ENCODE measurements around the gene TIAL1. TPM values are rescaled to one million over a fixed set of nuclear protein-coding genes. Genes with fewer than 3 reads are reported as not detected.
"Not testable (repeated sequence)": the region's sequence is repeated elsewhere in the genome, so short reads cannot be mapped to it uniquely, and the experiment has no call there.

TIAL1 gene
- total RNA-seq, 1 donor from 2014 or later, result 192 TPM

DNA sequence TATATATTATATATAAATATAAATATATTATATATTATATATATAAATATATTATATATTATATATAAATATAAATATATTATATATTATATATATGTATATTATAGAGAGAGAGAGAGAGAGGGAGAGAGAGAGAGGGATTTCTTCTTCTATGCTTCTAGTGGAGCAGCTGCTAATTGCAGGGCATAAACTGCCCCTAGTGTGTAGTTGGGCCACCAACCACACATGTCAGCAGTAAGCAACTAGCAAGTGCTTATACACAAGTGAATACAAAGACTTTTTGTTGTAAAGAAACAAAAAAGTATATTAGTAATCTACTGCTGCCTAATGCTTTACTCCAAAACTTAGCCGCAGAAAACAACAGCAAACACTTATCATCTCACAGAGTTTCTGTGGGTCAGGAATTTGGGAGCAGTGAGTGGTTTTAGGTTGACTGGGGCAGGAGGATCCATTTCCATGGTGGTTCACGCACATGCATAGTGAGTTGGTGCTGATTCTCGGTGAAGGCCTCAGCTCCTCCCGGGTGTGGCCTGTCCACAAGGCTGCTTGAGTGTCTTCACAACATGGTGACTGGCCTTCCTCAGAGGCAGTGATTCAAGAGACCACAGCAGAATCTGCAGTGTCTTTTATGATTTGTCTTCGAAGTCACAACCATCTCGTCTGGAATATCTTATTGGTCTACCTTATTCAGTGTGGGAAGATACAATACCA, 29.0 kb upstream of the TIAL1 start:
- H3K9me3 Mint-ChIP-seq, result no peaks in the 10 kb centered on the region
- intact Hi-C loops (cut with micrococcal nuclease), result no loop called here
- H3K27ac Mint-ChIP-seq, result no peak overlapping the region
- H3K4me3 Mint-ChIP-seq, result no peak overlapping the region
- no peak for DNase-seq (ENCODE audit: low spot score)
- no peaks in the 10 kb centered on the region for H3K36me3 Mint-ChIP-seq (ENCODE audit: low read depth)
- H3K4me1 Mint-ChIP-seq (ENCODE audit: low read depth), result peaks cover under 1% of the 10 kb centered on the region
- peaks cover 7% of the 10 kb centered on the region for H3K27me3 Mint-ChIP-seq (ENCODE audit: insufficient read depth)

DNA sequence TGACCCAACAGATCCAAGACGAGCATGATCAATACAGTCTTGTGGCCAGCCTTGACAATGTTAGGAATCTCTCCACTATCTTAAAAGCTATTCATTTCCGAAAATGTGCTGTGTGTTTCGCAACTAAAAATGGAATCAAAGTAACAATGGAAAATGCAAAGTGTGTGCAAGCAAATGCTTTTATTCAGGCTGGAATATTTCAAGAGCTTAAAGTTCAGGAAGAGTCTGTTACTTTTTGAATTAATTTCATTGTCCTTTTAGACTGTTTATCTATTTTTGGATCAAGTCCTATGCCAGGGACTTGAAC, 24.3 kb upstream of the TIAL1 start:
- Mint-ChIP-seq H3K4me3 (no peak overlapping the region), H3K4me1 (ENCODE audit: low read depth) (peaks cover 5% of the 10 kb centered on the region), H3K9me3 (no peaks in the 10 kb centered on the region), H3K27ac (no peak overlapping the region), H3K27me3 (ENCODE audit: insufficient read depth) (peaks cover 12% of the 10 kb centered on the region), H3K36me3 (ENCODE audit: low read depth) (no peaks in the 10 kb centered on the region)
- DNase-seq (ENCODE audit: low spot score), result no peak
- intact Hi-C loops (cut with micrococcal nuclease), result no loop called here

DNA sequence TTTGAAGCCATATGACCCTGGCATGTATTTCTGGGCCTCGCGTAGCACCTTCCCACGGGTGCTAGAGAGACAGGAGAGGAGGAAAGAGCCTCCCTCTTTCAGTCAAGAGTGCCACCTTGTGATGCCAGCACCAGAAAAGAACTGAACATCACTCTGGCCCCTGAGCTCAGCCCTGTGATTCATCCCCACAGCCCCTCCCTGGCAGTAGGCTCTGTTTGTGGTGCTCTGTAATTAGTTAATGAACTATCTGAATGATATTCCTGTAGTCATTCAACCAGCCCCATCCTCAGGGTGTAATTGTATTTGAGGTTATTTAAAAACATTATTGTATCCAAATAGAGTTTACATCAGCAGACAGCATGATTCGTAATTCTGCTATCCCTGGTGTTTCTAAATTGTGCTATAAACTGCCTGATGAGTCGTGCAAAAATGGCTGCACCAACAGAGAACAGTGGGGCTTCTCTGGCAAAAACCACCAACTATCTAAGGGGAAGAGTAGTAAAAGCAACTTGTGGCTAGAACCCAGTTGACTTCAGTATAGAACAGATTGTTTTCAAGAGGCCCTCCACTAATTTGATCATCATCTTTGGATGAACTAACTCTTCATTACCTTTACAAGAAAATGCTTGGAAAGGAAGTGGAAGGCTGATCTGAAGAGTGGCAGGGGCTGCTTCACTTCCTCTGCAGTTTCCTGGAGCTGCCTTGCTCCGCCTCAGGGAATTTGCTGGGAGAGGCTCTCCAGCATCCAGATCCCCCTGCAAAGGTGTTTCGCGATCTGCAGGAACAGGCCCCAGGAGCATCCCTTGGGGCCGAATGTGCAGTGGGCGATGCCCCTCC, 23.7 kb upstream of the TIAL1 start:
- no peaks in the 10 kb centered on the region for H3K9me3 Mint-ChIP-seq
- H3K36me3 Mint-ChIP-seq (ENCODE audit: low read depth), result no peaks in the 10 kb centered on the region
- no peak overlapping the region for H3K4me3 Mint-ChIP-seq
- H3K4me1 Mint-ChIP-seq (ENCODE audit: low read depth), result peaks cover 5% of the 10 kb centered on the region
- H3K27me3 Mint-ChIP-seq (ENCODE audit: insufficient read depth), result peaks cover 12% of the 10 kb centered on the region
- no peak overlapping the region for H3K27ac Mint-ChIP-seq
- intact Hi-C loops (cut with micrococcal nuclease), result no loop called here
- no peak for DNase-seq (ENCODE audit: low spot score)

DNA sequence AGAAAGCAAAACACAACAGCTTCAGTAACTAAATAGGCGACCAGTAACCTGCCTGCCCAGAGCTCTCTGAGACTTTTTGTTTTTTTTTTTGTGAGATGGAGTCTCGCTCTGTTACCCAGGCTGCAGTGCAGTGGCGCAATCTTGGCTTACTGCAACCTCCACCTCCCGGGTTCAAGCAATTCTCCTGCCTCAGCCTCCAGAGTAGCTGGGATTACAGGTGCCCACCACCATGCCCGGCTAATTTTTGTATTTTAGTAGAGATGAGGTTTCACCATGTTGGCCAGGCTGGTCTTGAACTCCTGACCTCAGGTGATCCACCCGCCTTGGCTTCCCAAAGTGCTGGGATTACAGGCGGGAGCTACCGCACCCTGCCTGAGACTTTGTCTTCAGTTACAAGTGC, 23.0 kb upstream of the TIAL1 start:
- intact Hi-C loops (cut with micrococcal nuclease); H3K9me3 Mint-ChIP-seq; H3K27ac Mint-ChIP-seq; H3K4me3 Mint-ChIP-seq; H3K36me3 Mint-ChIP-seq (ENCODE audit: low read depth); DNase-seq (ENCODE audit: low spot score); H3K4me1 Mint-ChIP-seq (ENCODE audit: low read depth): not testable (repeated sequence)
- H3K27me3 Mint-ChIP-seq (ENCODE audit: insufficient read depth), result peaks cover 12% of the 10 kb centered on the region

DNA sequence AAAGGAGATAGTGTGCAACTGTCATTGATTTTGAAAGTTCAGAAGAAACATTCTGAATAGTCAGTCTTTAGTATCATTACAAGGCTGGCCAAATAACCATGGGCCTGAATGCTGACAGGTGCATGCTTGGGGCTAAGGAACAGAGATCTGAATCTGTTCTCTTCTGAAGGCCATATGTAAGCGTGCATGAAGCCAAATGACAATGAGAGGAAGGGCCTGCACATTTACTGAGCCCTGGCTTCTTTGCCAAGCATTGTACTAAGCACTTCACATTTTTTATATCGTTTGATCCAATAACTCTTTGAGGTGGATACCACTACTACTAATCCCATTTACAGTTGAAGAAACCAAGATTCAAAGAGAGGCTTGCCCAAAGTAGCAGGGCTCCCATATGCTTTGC, 22.5 kb upstream of the TIAL1 start:
- no peak for DNase-seq (ENCODE audit: low spot score)
- intact Hi-C loops (cut with micrococcal nuclease), result no loop called here
- peaks cover 5% of the 10 kb centered on the region for H3K4me1 Mint-ChIP-seq (ENCODE audit: low read depth)
- H3K27me3 Mint-ChIP-seq (ENCODE audit: insufficient read depth), result peaks cover 12% of the 10 kb centered on the region
- no peaks in the 10 kb centered on the region for H3K36me3 Mint-ChIP-seq (ENCODE audit: low read depth)
- H3K4me3 Mint-ChIP-seq, result no peak overlapping the region
- no peaks in the 10 kb centered on the region for H3K9me3 Mint-ChIP-seq
- no peak overlapping the region for H3K27ac Mint-ChIP-seq

DNA sequence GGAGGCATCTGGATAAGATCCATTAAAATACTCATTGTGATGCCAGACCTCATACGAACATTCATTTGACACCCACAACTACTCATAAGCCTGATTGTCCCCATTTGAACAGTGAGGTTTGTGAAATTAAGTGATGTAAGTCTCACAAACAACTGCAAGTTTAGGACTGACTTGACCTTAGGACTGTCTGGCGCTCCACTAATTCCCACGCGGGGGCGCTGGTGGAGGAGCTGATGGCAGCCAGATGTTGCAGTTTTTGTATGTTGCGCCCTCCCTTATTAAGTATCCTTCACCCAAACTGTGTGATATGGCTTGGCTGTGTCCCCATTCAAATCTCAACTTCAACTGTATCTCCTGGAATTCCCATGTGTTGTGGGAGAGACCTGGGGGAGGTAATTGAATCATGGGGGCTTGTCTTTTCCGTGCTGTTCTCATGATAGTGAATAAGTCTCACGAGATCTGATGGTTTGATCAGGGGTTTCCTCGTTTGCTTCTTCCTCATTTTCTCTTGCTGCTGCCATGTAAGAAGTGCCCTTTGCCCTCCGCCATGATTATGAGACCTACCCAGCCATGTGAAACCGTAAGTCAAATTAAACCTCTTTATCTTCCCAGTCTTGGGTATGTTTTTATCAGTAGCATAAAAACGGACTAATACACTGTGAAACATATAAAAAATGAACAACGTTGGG, 20.3 kb upstream of the TIAL1 start:
- no peak for DNase-seq (ENCODE audit: low spot score)
- Mint-ChIP-seq H3K27me3 (ENCODE audit: insufficient read depth) (peaks cover 9% of the 10 kb centered on the region), H3K9me3 (no peaks in the 10 kb centered on the region), H3K27ac (no peak overlapping the region), H3K4me1 (ENCODE audit: low read depth) (peaks cover 5% of the 10 kb centered on the region), H3K4me3 (no peak overlapping the region), H3K36me3 (ENCODE audit: low read depth) (no peaks in the 10 kb centered on the region)
- intact Hi-C loops (cut with micrococcal nuclease), result no loop called here

DNA sequence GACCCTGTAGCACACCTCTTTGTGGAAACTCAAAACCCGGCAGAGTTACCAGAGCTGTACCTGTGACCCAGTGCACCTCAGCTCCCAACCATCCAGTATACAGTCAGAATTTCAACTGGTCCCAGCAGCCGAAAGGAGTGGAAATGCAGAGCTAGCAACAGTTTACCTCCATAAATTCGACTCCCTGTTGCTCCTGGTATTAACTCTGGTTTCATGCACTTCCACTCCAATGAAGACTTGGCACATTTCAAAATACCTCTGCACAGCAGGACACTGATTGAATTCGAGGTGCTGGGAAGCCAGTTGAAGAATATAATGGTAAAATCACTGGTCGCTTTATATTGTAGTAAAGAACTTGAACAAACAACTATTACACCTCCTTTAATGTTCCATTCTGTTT, 17.9 kb upstream of the TIAL1 start:
- DNase-seq (ENCODE audit: low spot score), result no peak
- peaks cover 4% of the 10 kb centered on the region for H3K9me3 Mint-ChIP-seq
- H3K4me1 Mint-ChIP-seq (ENCODE audit: low read depth), result no peaks in the 10 kb centered on the region
- no peak overlapping the region for H3K27ac Mint-ChIP-seq
- peaks cover 5% of the 10 kb centered on the region for H3K27me3 Mint-ChIP-seq (ENCODE audit: insufficient read depth)
- H3K36me3 Mint-ChIP-seq (ENCODE audit: low read depth), result no peaks in the 10 kb centered on the region
- intact Hi-C loops (cut with micrococcal nuclease), result no loop called here
- no peak overlapping the region for H3K4me3 Mint-ChIP-seq

DNA sequence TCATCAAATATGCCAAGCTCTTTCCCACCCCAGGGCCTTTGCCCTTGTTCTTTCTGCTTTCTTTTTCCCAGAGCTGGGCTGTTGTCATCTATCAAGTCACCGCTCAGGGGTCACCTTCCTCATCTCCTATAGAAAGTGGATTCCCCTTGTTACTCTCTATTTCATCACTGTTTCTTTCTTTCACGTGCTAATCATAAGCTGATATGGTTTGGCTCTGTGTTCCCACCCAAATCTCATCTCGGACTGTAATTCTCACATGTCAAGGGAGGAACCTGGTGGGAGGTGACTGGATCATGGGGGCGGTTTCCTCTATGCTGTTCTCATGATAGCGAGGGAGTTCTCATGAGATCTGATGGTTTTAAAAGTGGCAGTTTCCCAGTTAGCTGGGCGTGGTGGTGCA, 17.0 kb upstream of the TIAL1 start:
- Mint-ChIP-seq H3K9me3 (peaks cover 4% of the 10 kb centered on the region), H3K4me1 (ENCODE audit: low read depth) (no peaks in the 10 kb centered on the region), H3K27me3 (ENCODE audit: insufficient read depth) (peaks cover 5% of the 10 kb centered on the region), H3K27ac (no peak overlapping the region), H3K36me3 (ENCODE audit: low read depth) (no peaks in the 10 kb centered on the region), H3K4me3 (no peak overlapping the region)
- intact Hi-C loops (cut with micrococcal nuclease), result no loop called here
- no peak for DNase-seq (ENCODE audit: low spot score)

DNA sequence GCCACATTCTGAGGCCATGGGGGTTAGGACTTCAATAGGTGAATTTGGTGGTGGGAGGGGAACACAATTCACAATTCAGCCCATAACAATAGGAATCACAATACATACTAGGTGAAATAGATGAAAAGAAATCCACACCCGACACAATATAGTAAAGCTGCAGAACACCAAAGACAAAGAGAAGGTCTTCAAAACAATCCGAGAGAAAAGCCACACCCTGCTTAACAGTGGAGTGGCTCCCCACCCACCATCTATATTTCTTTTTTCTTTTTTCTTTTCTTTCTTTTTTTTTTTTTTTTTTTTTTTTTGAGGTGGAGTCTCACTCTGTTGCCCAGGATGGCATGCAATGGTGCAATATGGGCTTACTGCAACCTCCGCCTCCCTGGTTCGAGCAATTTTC, 14.7 kb upstream of the TIAL1 start:
- Mint-ChIP-seq H3K4me1 (ENCODE audit: low read depth) (peaks cover 4% of the 10 kb centered on the region), H3K9me3 (peaks cover 4% of the 10 kb centered on the region), H3K27ac (no peak overlapping the region), H3K36me3 (ENCODE audit: low read depth) (no peaks in the 10 kb centered on the region), H3K27me3 (ENCODE audit: insufficient read depth) (peaks cover 5% of the 10 kb centered on the region), H3K4me3 (no peak overlapping the region)
- intact Hi-C loops (cut with micrococcal nuclease), result no loop called here
- no peak for DNase-seq (ENCODE audit: low spot score)

DNA sequence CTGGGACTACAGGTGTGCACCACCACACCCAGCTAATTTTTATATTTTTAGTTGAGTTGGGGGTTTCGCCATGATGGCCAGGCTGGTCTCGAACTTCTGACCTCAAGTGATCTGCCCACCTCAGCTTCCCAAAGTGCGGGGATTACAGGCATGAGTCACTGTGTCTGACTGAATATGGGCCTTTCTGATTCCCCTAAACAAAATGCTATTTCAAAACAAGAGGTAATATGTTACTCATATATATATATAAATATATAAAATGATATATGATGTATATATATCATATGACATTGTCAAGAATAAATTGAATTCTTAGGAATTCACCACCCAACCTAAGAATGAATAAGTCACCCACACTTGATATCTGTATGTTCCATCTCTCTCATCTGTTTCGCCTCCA, 12.8 kb upstream of the TIAL1 start:
- intact Hi-C loops (cut with micrococcal nuclease), result no loop called here
- peaks cover 4% of the 10 kb centered on the region for H3K4me1 Mint-ChIP-seq (ENCODE audit: low read depth)
- H3K4me3 Mint-ChIP-seq, result no peak overlapping the region
- H3K27me3 Mint-ChIP-seq (ENCODE audit: insufficient read depth), result no peaks in the 10 kb centered on the region
- H3K9me3 Mint-ChIP-seq, result peaks cover 4% of the 10 kb centered on the region
- no peak for DNase-seq (ENCODE audit: low spot score)
- H3K27ac Mint-ChIP-seq, result no peak overlapping the region
- no peaks in the 10 kb centered on the region for H3K36me3 Mint-ChIP-seq (ENCODE audit: low read depth)

DNA sequence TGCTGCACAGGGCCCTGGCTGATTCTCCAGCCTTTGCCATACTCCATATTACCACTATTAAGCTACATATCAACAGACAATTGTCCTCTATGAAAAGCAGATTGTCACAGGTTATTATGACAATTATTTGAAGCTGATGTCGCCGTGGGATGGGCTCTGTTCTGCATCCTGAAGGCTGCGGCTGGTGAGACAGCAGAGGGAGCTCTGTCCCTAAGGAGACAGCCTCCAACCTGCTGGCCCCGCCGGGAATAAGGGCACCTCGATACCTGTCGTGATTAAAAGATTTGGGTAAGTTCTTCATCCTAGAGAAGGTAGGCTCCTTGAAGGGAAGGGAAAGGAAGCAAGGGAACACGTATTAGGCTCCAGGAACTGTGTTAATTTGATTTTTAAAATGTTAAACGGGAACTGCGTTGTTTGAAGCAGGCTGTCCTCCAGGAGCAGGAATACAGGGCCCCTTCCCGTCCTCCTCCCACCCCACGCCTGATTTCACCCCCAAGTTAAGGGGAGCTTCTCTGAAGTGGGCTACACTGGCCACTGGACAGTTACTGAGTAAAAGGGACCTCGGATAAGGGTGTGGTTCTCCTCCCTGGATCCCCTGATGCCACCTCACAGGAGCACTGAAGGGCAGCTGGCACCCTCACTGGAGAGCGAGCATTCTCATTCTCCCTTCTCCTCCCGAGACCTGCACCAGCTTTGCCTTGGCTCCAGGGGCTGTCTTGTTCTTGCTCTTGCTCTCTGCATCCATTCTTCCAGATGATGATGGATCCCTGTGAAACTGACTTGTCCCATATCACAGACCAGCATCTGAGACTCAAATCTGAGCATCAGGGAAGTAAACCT, 11.8 kb upstream of the TIAL1 start:
- Mint-ChIP-seq H3K36me3 (ENCODE audit: low read depth) (no peaks in the 10 kb centered on the region), H3K4me1 (ENCODE audit: low read depth) (peaks cover 4% of the 10 kb centered on the region), H3K4me3 (no peak overlapping the region), H3K27ac (no peak overlapping the region), H3K27me3 (ENCODE audit: insufficient read depth) (no peaks in the 10 kb centered on the region), H3K9me3 (peaks cover 4% of the 10 kb centered on the region)
- intact Hi-C loops (cut with micrococcal nuclease), result no loop called here
- DNase-seq (ENCODE audit: low spot score), result no peak

DNA sequence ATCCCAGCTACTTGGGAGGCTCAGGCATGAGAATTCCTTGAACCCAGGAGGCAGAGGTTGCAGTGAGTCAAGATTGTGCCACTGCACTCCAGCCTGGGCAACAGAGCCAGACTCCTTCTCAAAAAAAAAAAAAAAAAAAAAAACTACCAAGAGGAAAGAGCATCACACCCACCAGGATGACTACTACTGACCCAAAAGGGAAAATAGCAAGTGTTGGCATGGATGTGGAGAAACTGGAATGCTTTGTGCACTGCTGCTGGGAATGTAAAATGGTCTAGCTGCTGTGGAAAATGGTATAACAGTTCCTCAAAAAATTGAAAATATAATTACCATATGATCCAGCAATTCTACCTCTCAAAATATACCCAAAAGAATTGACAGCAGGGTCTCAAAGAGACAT, 7.7 kb upstream of the TIAL1 start:
- Mint-ChIP-seq H3K4me3 (no peak overlapping the region), H3K4me1 (ENCODE audit: low read depth) (peaks cover 4% of the 10 kb centered on the region), H3K27ac (no peak overlapping the region), H3K27me3 (ENCODE audit: insufficient read depth) (no peaks in the 10 kb centered on the region), H3K9me3 (no peaks in the 10 kb centered on the region), H3K36me3 (ENCODE audit: low read depth) (peaks cover 3% of the 10 kb centered on the region)
- intact Hi-C loops (cut with micrococcal nuclease), result no loop called here
- DNase-seq (ENCODE audit: low spot score), result no peak

All from activated T-helper 1 cell treated with anti-CD3 and anti-CD28 coated beads, Interleukin-12 subunit alpha, Interleukin-12 subunit beta, Interleukin-2, Interleukin-4 antibody, amounts not matched to agents 30 ng/mL and 10 ng/mL and 1 ng/mL, durations not matched to agents 14 hours and 24 hours and 36 hours (primary cell).